K562 (cell line): ENCODE measurements around the gene POMT1. TPM values are rescaled to one million over a fixed set of nuclear protein-coding genes. Genes with fewer than 3 reads are reported as not detected.

Experiments used
- ATAC-seq: fragments of 200-7000 bp; cut with Tn5 transposase; 3 replicates; pipeline ENCODE4 v1.9.1; 2020; ENCODE audit warnings: moderate library complexity
- BruUV-seq: library from RNA; stranded (reverse); fragments of 400-500 nt; replicated peaks from 2 replicates; lab custom pipeline; 2021; lab: Mats Ljungman, UMichigan
- CTCF ChIA-PET: fragments of 300-600 bp; formaldehyde crosslinking; extraction: SDS; loops from one replicate; lab custom pipeline; 2021; ENCODE audit warnings: low intra/inter-chr PET ratio; lab: Yijun Ruan, JAX
- POLR2A ChIA-PET: fragments of 300-600, 350-650 bp; sonication (Branson Sonifier 250); formaldehyde crosslinking; extraction: SDS; loops from one replicate; lab custom pipeline; 2021; ENCODE audit warnings: antibody characterized with exemption, inconsistent platforms; lab: Yijun Ruan, JAX
- DNase-seq, 4 experiments: peaks; one replicate each; pipeline versions ENCODE4 v3.0.0 to v3.0.0-alpha.2; 2011 to 2018; ENCODE audit warnings: low spot score in 3 of 4, mixed read lengths in 3 of 4; ENCODE audit errors: extremely low read depth in 1 of 4
- FAIRE-seq: peaks from 2 replicates; lab custom pipeline; 2011; peaks lifted over from hg19 to GRCh38; lab: Jason Lieb, UNC
- H2AFZ ChIP-seq: 2 replicates; pipeline ENCODE4 v1.6.0; 2011; ENCODE audit warnings: low read depth, low read length, control low read depth, inconsistent platforms
- H3K27ac ChIP-seq: fragments of 200-600 bp; 3 replicates; pipeline ENCODE4 v1.8.0; 2011; ENCODE audit warnings: low read depth, mild to moderate bottlenecking, control low read depth, inconsistent platforms, low read length, moderate library complexity, mixed read lengths; ENCODE audit errors: extremely low read depth
- H3K27me3 ChIP-seq, 2 experiments: fragments of 300-600 bp in 1 of 2; 2 replicates in 1 of 2; 3 replicates in 1 of 2; pipeline versions ENCODE4 v1.6.0 to v1.8.0; 2011; ENCODE audit warnings: inconsistent platforms in 2 of 2, low read length in 2 of 2, mild to moderate bottlenecking in 1 of 2, mixed read lengths in 1 of 2, moderate library complexity in 1 of 2; ENCODE audit not compliant: control insufficient read depth in 2 of 2, insufficient read depth in 2 of 2
- H3K36me3 ChIP-seq: fragments of 300-600 bp; 3 replicates; pipeline ENCODE4 v1.8.0; 2011; ENCODE audit warnings: mild to moderate bottlenecking, low read length, inconsistent platforms; ENCODE audit not compliant: control insufficient read depth, insufficient read depth
- H3K4me1 ChIP-seq, 2 experiments: fragments of 200-600 bp in 1 of 2; replicated peaks in 1 of 2; 2 replicates in 1 of 2; 3 replicates in 1 of 2; pipeline versions ENCODE4 v1.5.1 to v1.8.0; 2011; ENCODE audit warnings: inconsistent platforms in 2 of 2, low read length in 2 of 2, mild to moderate bottlenecking in 1 of 2, mixed read lengths in 1 of 2, moderate library complexity in 1 of 2; ENCODE audit not compliant: control insufficient read depth in 2 of 2, insufficient read depth in 2 of 2
- H3K4me2 ChIP-seq: 2 replicates; pipeline ENCODE4 v1.6.1; 2011; ENCODE audit warnings: low read length, control low read depth, inconsistent platforms, mixed read lengths; ENCODE audit not compliant: insufficient read depth
- H3K4me3 ChIP-seq: fragments of 200-600 bp; sonication (generic), shearing (Covaris generic); 2 replicates; pipeline ENCODE4 v1.5.1; 2016; ENCODE audit warnings: control low read depth, inconsistent platforms
- H3K79me2 ChIP-seq: fragments of 200-600 bp; 3 replicates; pipeline ENCODE4 v1.8.0; 2011; ENCODE audit warnings: low read length, inconsistent platforms; ENCODE audit not compliant: control insufficient read depth, insufficient read depth
- H3K9ac ChIP-seq, 2 experiments: 2 replicates each; pipeline versions ENCODE4 v1.6.0 to v1.6.1; 2011; ENCODE audit warnings: low read depth in 2 of 2, low read length in 2 of 2, control low read depth in 1 of 2, inconsistent platforms in 1 of 2, mild to moderate bottlenecking in 1 of 2, mixed read lengths in 1 of 2; ENCODE audit not compliant: insufficient read depth in 1 of 2
- H3K9me1 ChIP-seq: one replicate; pipeline ENCODE4 v1.6.0; 2011; ENCODE audit warnings: inconsistent platforms, mild to moderate bottlenecking, low read length, moderate library complexity; ENCODE audit not compliant: control insufficient read depth, insufficient read depth
- H3K9me3 ChIP-seq: replicated peaks from 2 replicates; pipeline ENCODE4 v1.5.1; 2011; ENCODE audit warnings: low read depth, low read length, inconsistent platforms; ENCODE audit not compliant: control insufficient read depth, insufficient read depth
- H4K20me1 ChIP-seq: replicated peaks from 2 replicates; pipeline ENCODE4 v1.6.1; 2011; ENCODE audit warnings: low read length, inconsistent platforms, mixed read lengths; ENCODE audit not compliant: control insufficient read depth, insufficient read depth
- CTBP1 ChIP-seq: fragments of 450-650 bp; IDR thresholded peaks from 2 replicates; pipeline ENCODE4 v1.6.1; 2016; ENCODE audit warnings: borderline replicate concordance
- DACH1 ChIP-seq: fragments of 450-650 bp; IDR thresholded peaks from 2 replicates; pipeline ENCODE4 v1.6.1; 2018; ENCODE audit not compliant: partially characterized antibody
- FOXA3 ChIP-seq, 2 experiments: fragments of 450-650 bp in 1 of 2; sonication (generic) in 1 of 2; formaldehyde crosslinking; IDR thresholded peaks in 1 of 2; conservative IDR thresholded peaks in 1 of 2; 2 replicates each; pipeline versions ENCODE4 v1.4.0 to v1.8.0; 2020 to 2022; ENCODE audit warnings: mild to moderate bottlenecking in 2 of 2, missing genetic modification reagents in 1 of 2
- HNRNPH1 ChIP-seq: fragments of 200-400 bp; formaldehyde crosslinking; optimal IDR thresholded peaks from 2 replicates; pipeline ENCODE3; 2017; ENCODE audit warnings: low read depth, mild to moderate bottlenecking, low read length, moderate library complexity
- KDM4B ChIP-seq, 2 experiments: fragments of 450-650 bp in 1 of 2; sonication (generic) in 1 of 2; IDR thresholded peaks; 2 replicates each; pipeline ENCODE4 v1.6.1; 2016 to 2017; ENCODE audit warnings: borderline replicate concordance in 2 of 2, antibody characterized with exemption in 1 of 2, low read depth in 1 of 2, mild to moderate bottlenecking in 1 of 2
- KLF16 ChIP-seq: IDR thresholded peaks from 2 replicates; pipeline ENCODE4 v1.6.1; 2016; ENCODE audit warnings: antibody characterized with exemption
- NRF1 ChIP-seq, 2 experiments: fragments of 450-650 bp; IDR thresholded peaks in 1 of 2; conservative IDR thresholded peaks in 1 of 2; 2 replicates each; pipeline ENCODE4 v1.6.1; 2014; ENCODE audit warnings: mild to moderate bottlenecking in 2 of 2
- OTX1 ChIP-seq: fragments of 450-650 bp; formaldehyde crosslinking; IDR thresholded peaks from 2 replicates; pipeline ENCODE4 v1.4.0; 2022; ENCODE audit warnings: mild to moderate bottlenecking
- RBBP5 ChIP-seq: fragments of 200-600 bp; sonication (generic); IDR thresholded peaks from 2 replicates; pipeline ENCODE4 v1.6.1; 2012; ENCODE audit warnings: borderline replicate concordance, mild to moderate bottlenecking, low read length, control low read depth, inconsistent platforms; ENCODE audit not compliant: insufficient read depth, poor library complexity, severe bottlenecking
- RBM14 ChIP-seq: fragments of 200-400 bp; formaldehyde crosslinking; IDR thresholded peaks from 2 replicates; pipeline ENCODE4 v1.6.1; 2018; ENCODE audit warnings: low read depth, mild to moderate bottlenecking, low read length, moderate library complexity, borderline replicate concordance; ENCODE audit not compliant: insufficient read depth
- SRSF1 ChIP-seq: fragments of 200-400 bp; formaldehyde crosslinking; IDR thresholded peaks from 2 replicates; pipeline ENCODE4 v1.6.1; 2017; ENCODE audit warnings: mild to moderate bottlenecking, low read depth, low read length, moderate library complexity
- ZBTB40 ChIP-seq, 2 experiments: fragments of 450-650 bp in 1 of 2; sonication (generic) in 1 of 2; formaldehyde crosslinking in 1 of 2; IDR thresholded peaks; 2 replicates each; pipeline versions ENCODE4 v1.7.1 to v1.9.0; 2016 to 2022; ENCODE audit warnings: inconsistent platforms in 1 of 2, mild to moderate bottlenecking in 1 of 2, missing genetic modification reagents in 1 of 2
- ZFPM2 ChIP-seq: fragments of 250-450 bp; sonication (Bioruptor Pico); IDR thresholded peaks from 2 replicates; pipeline ENCODE4 v1.5.1; 2022; ENCODE audit warnings: mild to moderate bottlenecking
- ZNF217 ChIP-seq: sonication (generic); formaldehyde crosslinking; IDR thresholded peaks from 2 replicates; pipeline ENCODE4 v1.8.0; 2022; ENCODE audit warnings: mild to moderate bottlenecking, missing genetic modification reagents
- WGBS: fragments of 100-300 bp; shearing (Covaris generic); methylation state at CpG from one replicate; pipeline ENCODE4 v1.1.6; 2016; ENCODE audit warnings: low coverage, mixed read lengths; ENCODE audit not compliant: insufficient coverage; ENCODE audit errors: missing lambda C conversion rate; 5-methylcytosine and 5-hydroxymethylcytosine counted together
- in situ Hi-C: fragments of 300-500 bp; cut with MboI; formaldehyde crosslinking; loops from 4 replicates; pipeline ENCODE4 v1.15.0; 2018; ENCODE audit warnings: inconsistent platforms, mixed read lengths
- intact Hi-C: fragments of 100-400 bp; cut with micrococcal nuclease; formaldehyde crosslinking; loops from 2 replicates; pipeline ENCODE4 v1.14.2; 2022
- polyA plus RNA-seq, 8 experiments: library from polyadenylated mRNA; depleted of rRNA in 4 of 8; stranded (reverse) in 5 of 8; unstranded in 3 of 8; fragments of >200 nt; fragmentation: Nextera tagmentation in 2 of 8; fragmentation: Illumina TruSeq in 1 of 8; extraction: Ambion mirVana in 2 of 8; extraction: Trizol in 1 of 8; gene quantifications; 2 replicates each; pipeline versions ENCODE4 v1.2.1 to v1.2.3, GENCODE V29; 2011 to 2014; ENCODE audit warnings: inconsistent platforms in 1 of 8, missing spikeins in 1 of 8
- total RNA-seq, 7 experiments: library from RNA; depleted of rRNA in 6 of 7; stranded (reverse); fragments of >200 nt in 6 of 7; fragmentation: Illumina TruSeq in 2 of 7; extraction: Trizol in 2 of 7; gene quantifications; 2 replicates each; pipeline versions ENCODE4 v1.2.1 to v1.2.3, GENCODE V29; 2011 to 2021; ENCODE audit warnings: low replicate concordance in 1 of 7

The POMT1 gene
- total and polyA plus RNA-seq, 9 of the 15 experiments (the other 6 are each of a cell fraction or from before 2014, with no cell fraction given), result 1.8 to 23.5 (median 14.6) TPM

GRCh38 chr9:131537946-131538345, 35.2 kb downstream of the POMT1 start:
- FAIRE-seq (no peak), DNase-seq (no peak), ATAC-seq (no peak)
- no peak overlapping the region for H3K9ac ChIP-seq
- H4K20me1 ChIP-seq, result no peaks in the 10 kb centered on the region
- H3K4me2 ChIP-seq, result no peak overlapping the region
- H3K4me3 ChIP-seq, result no peak overlapping the region
- H3K79me2 ChIP-seq, result no peaks in the 10 kb centered on the region
- H3K4me1 ChIP-seq, result peaks cover 11 to 14% of the 10 kb centered on the region in 2 experiments; a peak in 4 of 5 replicates
- ChIA-PET CTCF (no interaction called here), POLR2A (no interaction called here)
- peaks cover 2% of the 10 kb centered on the region; the same call in 1 of the 2 replicates for H3K9me3 ChIP-seq
- BruUV-seq, result no TSS peak
- in situ Hi-C loops, result no loop called here
- H3K9me1 ChIP-seq, result no peaks in the 10 kb centered on the region
- WGBS, result 45% methylated on average over 18 of the region's 19 CpGs
- peaks cover 6 to 16% of the 10 kb centered on the region in 2 experiments; a peak in 3 of 5 replicates for H3K27me3 ChIP-seq
- no peak overlapping the region for H3K27ac ChIP-seq
- no peak overlapping the region for H2AFZ ChIP-seq
- H3K36me3 ChIP-seq, result no peaks in the 10 kb centered on the region
- intact Hi-C loops, result no loop called here
- TF ChIP-seq SRSF1 (no peak), RBBP5 (no peak), CTBP1 (no peak), ZNF217 (CRISPR knock-in tag) (no peak), HNRNPH1 (no peak), KLF16 (no peak), KDM4B (IDR thresholded peaks at IDR 0.05; ENCODE audit: borderline replicate concordance in 2 of 2, low read depth in 1 of 2) (no peak), FOXA3 (CRISPR knock-in tag; conservative IDR thresholded peaks at IDR 0.05 in 1 of 2, IDR thresholded peaks at IDR 0.05 in 1 of 2) (no peak), DACH1 (no peak), OTX1 (CRISPR knock-in tag) (no peak), RBM14 (no peak), ZFPM2 (CRISPR knock-in tag) (no peak), ZBTB40 (IDR thresholded peaks at IDR 0.05) (no peak), ZBTB40 (CRISPR knock-in tag; IDR thresholded peaks at IDR 0.05) (no peak), NRF1 (conservative IDR thresholded peaks at IDR 0.05 in 1 of 2, IDR thresholded peaks at IDR 0.05 in 1 of 2) (no peak)
